Activated gamma-delta T cell (primary cell): Measurements from ENCODE around the gene CYB561A3.

Experiments used
- DNase-seq: peaks from one replicate; lab custom pipeline; 2025; lab: John Stamatoyannopoulos, UW

Gene CYB561A3

GRCh38 chr11:61325649-61326414 is 35.9 kb downstream of the CYB561A3 start:
- DNase-seq, result no peak

- DNase-seq, result no peak
Measured at GRCh38 chr11:61315260-61315659, 46.4 kb downstream of the CYB561A3 start.

DNA sequence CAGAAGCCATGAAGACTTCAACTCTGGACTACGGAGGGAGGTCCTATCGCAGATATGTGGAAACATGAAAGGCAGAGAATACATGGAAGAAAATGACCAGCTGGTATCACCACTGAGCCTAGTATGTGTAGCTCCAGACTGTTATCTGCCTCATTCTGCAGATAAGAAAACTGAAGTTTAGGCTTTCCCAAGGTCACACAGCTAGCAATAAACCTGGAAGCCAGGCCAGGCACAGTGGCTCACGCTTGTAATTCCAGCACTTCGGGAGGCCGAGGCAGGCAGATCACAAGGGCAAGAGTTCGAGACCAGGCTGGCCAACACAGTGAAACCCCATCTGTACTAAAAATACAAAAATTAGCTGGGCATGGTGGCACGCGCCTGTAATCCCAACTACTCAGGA is 50.9 kb downstream of the CYB561A3 start:
- no peak for DNase-seq

- no peak for DNase-seq
Measured at GRCh38 chr11:61309739-61310138, 51.9 kb downstream of the CYB561A3 start.

DNA sequence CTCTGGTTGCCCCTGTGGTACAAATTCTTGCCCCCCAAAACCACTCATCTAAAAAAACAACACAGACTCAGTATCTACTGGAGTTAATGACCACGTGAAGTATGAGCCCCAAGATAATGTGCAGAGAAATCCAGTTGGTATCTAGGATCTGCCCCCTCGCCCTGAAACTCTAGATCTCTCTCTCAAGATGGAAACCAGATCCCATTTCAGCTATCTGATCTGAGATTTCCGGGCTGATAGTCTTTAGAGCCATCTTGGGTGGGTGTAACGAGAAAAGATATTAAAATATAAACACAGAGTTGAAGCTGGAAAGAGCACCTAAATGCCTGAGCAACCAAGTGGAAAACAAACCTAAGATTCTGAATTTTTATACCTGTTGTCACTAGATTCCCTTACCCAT is 52.5 kb downstream of the CYB561A3 start:
- DNase-seq, result no peak

GRCh38 chr11:61307354-61307753 is 54.3 kb downstream of the CYB561A3 start:
- DNase-seq, result no peak

DNA sequence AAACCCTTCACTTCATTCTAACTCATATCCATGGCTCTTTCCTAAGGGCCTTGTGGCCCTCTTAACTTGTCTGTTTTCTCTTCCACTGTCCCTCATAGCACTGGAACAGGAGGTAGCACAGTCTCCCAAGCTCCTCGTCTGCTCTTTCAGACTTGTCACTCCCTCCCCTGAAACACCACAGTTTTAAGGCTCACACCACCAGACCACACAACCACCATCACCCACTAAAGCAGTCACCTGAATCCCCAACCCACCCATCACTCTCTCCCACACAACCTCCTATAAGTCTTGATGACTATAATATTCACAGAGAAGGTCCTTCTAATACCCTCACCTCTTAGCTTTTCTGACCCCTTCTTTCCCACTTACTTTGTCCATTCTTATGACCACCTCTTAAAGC is 55.5 kb downstream of the CYB561A3 start:
- DNase-seq, result no peak

DNA sequence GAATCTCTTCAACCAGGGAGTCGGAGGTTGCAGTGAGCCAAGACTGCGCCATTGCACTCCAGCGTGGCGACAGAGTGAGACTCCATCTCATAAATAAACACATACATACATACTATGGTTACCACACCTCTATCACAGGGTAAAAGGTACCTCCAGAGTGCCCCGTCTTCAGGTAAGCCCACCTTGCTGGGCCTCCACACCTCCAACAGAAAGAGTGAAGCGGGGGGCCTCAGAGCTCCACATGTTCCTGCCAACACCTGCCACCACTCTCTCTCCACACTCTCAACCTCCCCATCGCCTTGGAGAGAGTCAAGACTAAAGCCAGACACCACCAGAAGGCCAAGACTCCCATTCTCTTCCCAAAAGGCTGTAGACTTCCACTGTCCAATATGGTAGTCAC is 56.3 kb downstream of the CYB561A3 start:
- DNase-seq, result no peak

DNA sequence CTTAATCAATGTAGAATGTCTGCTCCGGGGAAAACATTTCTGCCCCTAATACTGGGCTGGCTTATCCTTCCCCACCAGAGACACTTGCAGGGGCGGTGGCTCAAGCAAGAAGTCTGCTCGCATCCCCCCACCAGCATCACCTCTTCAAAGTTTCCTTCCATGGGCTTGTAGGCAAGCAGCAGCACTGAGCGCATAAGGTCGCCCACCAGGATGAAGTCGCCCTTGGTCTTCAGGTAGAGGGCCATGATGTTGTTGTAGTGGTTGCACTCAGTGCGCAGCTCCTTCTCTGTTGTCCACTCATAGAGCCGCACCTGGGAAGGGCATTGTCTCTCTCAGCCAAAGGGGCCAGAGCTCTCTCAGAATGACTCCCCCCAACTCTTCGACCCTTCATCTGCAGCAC is 58.0 kb downstream of the CYB561A3 start:
- no peak for DNase-seq

GRCh38 chr11:61302550-61302949 is 59.1 kb downstream of the CYB561A3 start:
- DNase-seq, result no peak
